Loucy (cell line): ENCODE data around the gene STT3A.

ENCODE experiments used
- H2AFZ ChIP-seq: fragments of 200-600 bp; sonication (generic); 2 replicates; pipeline ENCODE4 v1.6.0; 2016; ENCODE audit warnings: antibody characterized with exemption, mild to moderate bottlenecking, low read length, moderate library complexity
- H3F3A ChIP-seq: fragments of 200-600 bp; 2 replicates; pipeline ENCODE4 v1.6.0; 2016; ENCODE audit warnings: antibody characterized with exemption, low read depth, mild to moderate bottlenecking
- H3K27me3 ChIP-seq: fragments of 200-600 bp; sonication (generic); 2 replicates; pipeline ENCODE4 v1.6.1; 2014; ENCODE audit warnings: low read length, mild to moderate bottlenecking; ENCODE audit not compliant: insufficient read depth, poor library complexity, severe bottlenecking
- H3K36me3 ChIP-seq: fragments of 200-600 bp; sonication (generic); 2 replicates; pipeline ENCODE4 v1.6.1; 2016; ENCODE audit warnings: low read length; ENCODE audit not compliant: insufficient read depth
- H3K4me1 ChIP-seq: fragments of 200-600 bp; sonication (generic); 2 replicates; pipeline ENCODE4 v1.5.1; 2014; ENCODE audit warnings: low read length, mild to moderate bottlenecking; ENCODE audit not compliant: insufficient read depth, poor library complexity, severe bottlenecking
- H3K4me2 ChIP-seq: fragments of 200-600 bp; sonication (generic); 2 replicates; pipeline ENCODE4 v1.6.0; 2014; ENCODE audit warnings: antibody characterized with exemption, low read length, low read depth, mild to moderate bottlenecking; ENCODE audit not compliant: poor library complexity, severe bottlenecking
- H3K4me3 ChIP-seq: fragments of 200-600 bp; sonication (generic); 2 replicates; pipeline ENCODE4 v1.5.1; 2014; ENCODE audit warnings: low read length, mild to moderate bottlenecking, mixed read lengths; ENCODE audit not compliant: poor library complexity, severe bottlenecking
- H3K79me2 ChIP-seq: fragments of 200-600 bp; sonication (generic); 2 replicates; pipeline ENCODE4 v1.6.1; 2014; ENCODE audit warnings: low read length; ENCODE audit not compliant: insufficient read depth
- H3K9ac ChIP-seq: fragments of 200-600 bp; sonication (generic); 2 replicates; pipeline ENCODE4 v1.6.0; 2014; ENCODE audit warnings: mild to moderate bottlenecking, low read depth, low read length, moderate library complexity; ENCODE audit not compliant: poor library complexity, severe bottlenecking
- H3K9me2 ChIP-seq: fragments of 200-600 bp; sonication (generic); replicated peaks from 2 replicates; pipeline ENCODE4 v1.6.1; 2016; ENCODE audit warnings: low read depth, low read length, mixed read lengths
- H3K9me3 ChIP-seq: fragments of 200-600 bp; sonication (generic); 2 replicates; pipeline ENCODE4 v1.6.1; 2014; ENCODE audit warnings: mild to moderate bottlenecking, antibody characterized with exemption, low read length, low read depth; ENCODE audit not compliant: insufficient read depth
- H4K20me1 ChIP-seq: fragments of 200-600 bp; sonication (generic); 2 replicates; pipeline ENCODE4 v1.6.0; 2014; ENCODE audit warnings: antibody characterized with exemption, low read length, mild to moderate bottlenecking; ENCODE audit not compliant: insufficient read depth, poor library complexity, severe bottlenecking
- EZH2phosphoT487 ChIP-seq: fragments of 200-600 bp; IDR thresholded peaks from 2 replicates; pipeline ENCODE4 v1.6.1; 2018; ENCODE audit warnings: antibody characterized with exemption, mild to moderate bottlenecking, moderate library complexity, borderline replicate concordance
- TF ChIP-seq, protein P1 (sequence below): fragments of 200-600 bp; sonication (generic); conservative IDR thresholded peaks from 2 replicates; pipeline ENCODE4 v1.5.1; 2014; ENCODE audit warnings: mild to moderate bottlenecking, antibody characterized with exemption, low read length

Gene STT3A

DNA sequence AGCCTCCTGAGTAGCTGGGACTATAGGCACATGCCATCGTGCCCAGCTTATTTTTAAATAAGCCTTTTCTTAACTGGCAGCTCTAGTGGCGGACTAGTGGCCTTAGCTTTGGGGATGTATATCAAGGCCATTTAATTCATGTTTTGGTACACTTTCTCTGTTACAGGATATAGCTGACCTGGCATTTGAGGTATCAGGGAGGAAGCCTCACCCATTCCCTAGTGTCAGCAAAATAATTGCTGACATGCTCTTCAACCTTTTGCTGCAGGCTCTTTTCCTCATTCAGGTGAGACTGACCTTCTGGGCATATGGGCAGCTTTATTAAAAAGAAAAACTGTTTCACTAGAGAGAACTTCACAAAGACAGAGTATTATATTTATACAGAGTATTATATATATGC is 13.9 kb upstream of the STT3A start:
- TF ChIP-seq, protein P1, sequence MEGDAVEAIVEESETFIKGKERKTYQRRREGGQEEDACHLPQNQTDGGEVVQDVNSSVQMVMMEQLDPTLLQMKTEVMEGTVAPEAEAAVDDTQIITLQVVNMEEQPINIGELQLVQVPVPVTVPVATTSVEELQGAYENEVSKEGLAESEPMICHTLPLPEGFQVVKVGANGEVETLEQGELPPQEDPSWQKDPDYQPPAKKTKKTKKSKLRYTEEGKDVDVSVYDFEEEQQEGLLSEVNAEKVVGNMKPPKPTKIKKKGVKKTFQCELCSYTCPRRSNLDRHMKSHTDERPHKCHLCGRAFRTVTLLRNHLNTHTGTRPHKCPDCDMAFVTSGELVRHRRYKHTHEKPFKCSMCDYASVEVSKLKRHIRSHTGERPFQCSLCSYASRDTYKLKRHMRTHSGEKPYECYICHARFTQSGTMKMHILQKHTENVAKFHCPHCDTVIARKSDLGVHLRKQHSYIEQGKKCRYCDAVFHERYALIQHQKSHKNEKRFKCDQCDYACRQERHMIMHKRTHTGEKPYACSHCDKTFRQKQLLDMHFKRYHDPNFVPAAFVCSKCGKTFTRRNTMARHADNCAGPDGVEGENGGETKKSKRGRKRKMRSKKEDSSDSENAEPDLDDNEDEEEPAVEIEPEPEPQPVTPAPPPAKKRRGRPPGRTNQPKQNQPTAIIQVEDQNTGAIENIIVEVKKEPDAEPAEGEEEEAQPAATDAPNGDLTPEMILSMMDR, result no peak
- TF ChIP-seq EZH2phosphoT487, result no peak
- Histone ChIP-seq H3K4me1 (peaks cover 3% of the 10 kb centered on the region), H3K9me2 (no peaks in the 10 kb centered on the region), H3K27me3 (no peaks in the 10 kb centered on the region), H3K9me3 (no peaks in the 10 kb centered on the region), H3K36me3 (peaks cover 73% of the 10 kb centered on the region; the same call in 1 of the 2 replicates), H4K20me1 (no peaks in the 10 kb centered on the region), H3K9ac (no peak overlapping the region), H3F3A (no peaks in the 10 kb centered on the region), H2AFZ (no peak overlapping the region), H3K79me2 (no peaks in the 10 kb centered on the region), H3K4me3 (no peak overlapping the region), H3K4me2 (no peak overlapping the region)

DNA sequence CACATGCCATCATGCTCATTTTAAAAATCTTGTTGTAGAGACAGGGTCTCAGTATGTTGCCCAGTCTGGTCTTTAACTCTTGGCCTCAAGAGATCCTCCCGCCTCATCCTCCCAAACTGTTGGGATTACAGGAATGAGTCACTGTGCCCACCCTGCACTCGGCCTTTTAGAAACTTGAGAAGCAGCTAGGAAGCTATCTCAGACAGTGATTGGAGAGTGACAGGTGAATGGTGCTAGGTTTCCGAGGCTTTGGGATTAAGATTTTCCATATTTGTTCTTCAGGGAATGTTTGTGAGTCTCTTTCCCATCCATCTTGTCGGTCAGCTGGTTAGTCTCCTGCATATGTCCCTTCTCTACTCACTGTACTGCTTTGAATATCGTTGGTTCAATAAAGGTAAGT is 12.8 kb upstream of the STT3A start:
- Histone ChIP-seq H3K36me3 (peaks cover 78% of the 10 kb centered on the region; the same call in 1 of the 2 replicates), H3K9me2 (no peaks in the 10 kb centered on the region), H3K9me3 (no peaks in the 10 kb centered on the region), H4K20me1 (no peaks in the 10 kb centered on the region), H3K4me3 (no peak overlapping the region), H2AFZ (no peak overlapping the region), H3K4me2 (no peak overlapping the region), H3K9ac (no peak overlapping the region), H3K27me3 (no peaks in the 10 kb centered on the region), H3F3A (no peaks in the 10 kb centered on the region), H3K79me2 (no peaks in the 10 kb centered on the region), H3K4me1 (no peaks in the 10 kb centered on the region)
- TF ChIP-seq, protein P1, result no peak
- no peak for TF ChIP-seq EZH2phosphoT487

DNA sequence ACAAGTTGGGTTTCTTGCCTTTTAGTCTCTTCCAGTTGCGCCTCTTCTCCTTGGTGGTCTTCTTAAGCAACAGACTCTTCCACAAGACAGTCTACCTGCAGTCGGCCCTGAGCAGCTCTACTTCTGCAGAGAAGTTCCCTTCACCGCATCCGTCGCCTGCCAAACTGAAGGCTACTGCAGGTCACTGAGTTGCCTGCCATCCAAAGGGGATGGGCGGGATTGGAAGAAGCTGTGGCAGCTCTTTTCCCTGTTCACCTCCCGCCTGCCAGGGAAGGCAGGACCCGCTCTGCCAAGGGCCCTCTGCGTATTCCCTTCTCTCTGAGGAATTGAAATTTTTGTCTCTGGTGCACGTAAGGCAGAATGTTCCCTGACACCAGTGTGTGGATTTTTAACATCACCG is 9.2 kb upstream of the STT3A start:
- Histone ChIP-seq H3K4me2 (no peak overlapping the region), H3K36me3 (peaks cover 46% of the 10 kb centered on the region; the same call in 1 of the 2 replicates)

More for the DNA sequence above, 9.2 kb upstream of the STT3A start:
- Histone ChIP-seq H3K9ac (no peak overlapping the region), H3F3A (no peaks in the 10 kb centered on the region), H3K27me3 (no peaks in the 10 kb centered on the region), H3K4me1 (no peaks in the 10 kb centered on the region), H2AFZ (no peak overlapping the region), H4K20me1 (no peaks in the 10 kb centered on the region), H3K9me2 (no peaks in the 10 kb centered on the region), H3K4me3 (no peak overlapping the region), H3K9me3 (no peaks in the 10 kb centered on the region), H3K79me2 (no peaks in the 10 kb centered on the region)
- TF ChIP-seq, protein P1, result no peak
- TF ChIP-seq EZH2phosphoT487, result no peak
